IPS DF 19.7 (cell line): Measurements from ENCODE around the gene KCNJ3.

Experiments
- DNase-seq: peaks from one replicate; pipeline ENCODE4 v3.0.0-alpha.2; 2013; ENCODE audit warnings: low read depth, low spot score

The KCNJ3 gene

GRCh38 chr2:154706660-154707059, 8.2 kb downstream of the KCNJ3 start:
- DNase-seq, result no peak

DNA sequence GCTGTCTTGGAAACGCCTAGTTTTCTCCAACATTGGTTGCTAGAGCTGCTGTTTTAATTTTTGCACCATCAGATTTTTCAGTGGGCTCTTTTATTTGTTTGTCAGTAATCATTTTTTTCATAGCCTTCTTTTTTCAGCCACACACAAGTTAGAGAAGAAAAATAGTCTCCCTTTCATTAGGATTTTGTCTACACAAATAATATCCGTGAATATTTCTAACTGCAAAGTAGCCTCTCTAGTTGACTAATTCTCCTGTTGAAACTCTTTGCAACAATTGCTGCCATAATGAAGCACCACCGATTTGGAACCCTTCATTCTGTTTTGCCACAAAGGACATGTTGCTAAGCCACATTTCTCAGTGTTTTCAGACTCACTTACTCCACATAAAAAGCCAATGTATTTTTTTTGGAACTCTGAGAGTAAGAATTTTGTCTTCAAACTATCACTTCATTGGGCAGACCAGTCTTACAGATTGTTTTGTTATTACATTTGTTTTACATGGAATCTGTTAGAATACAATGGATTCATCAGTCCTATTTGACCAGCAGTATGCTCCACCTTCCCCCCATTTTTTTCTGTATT, 9.6 kb downstream of the KCNJ3 start:
- no peak for DNase-seq

- DNase-seq, result no peak
Measured at GRCh38 chr2:154709215-154709614, 10.7 kb downstream of the KCNJ3 start.

- no peak for DNase-seq
Measured at GRCh38 chr2:154710078-154710477, 11.6 kb downstream of the KCNJ3 start.

DNA sequence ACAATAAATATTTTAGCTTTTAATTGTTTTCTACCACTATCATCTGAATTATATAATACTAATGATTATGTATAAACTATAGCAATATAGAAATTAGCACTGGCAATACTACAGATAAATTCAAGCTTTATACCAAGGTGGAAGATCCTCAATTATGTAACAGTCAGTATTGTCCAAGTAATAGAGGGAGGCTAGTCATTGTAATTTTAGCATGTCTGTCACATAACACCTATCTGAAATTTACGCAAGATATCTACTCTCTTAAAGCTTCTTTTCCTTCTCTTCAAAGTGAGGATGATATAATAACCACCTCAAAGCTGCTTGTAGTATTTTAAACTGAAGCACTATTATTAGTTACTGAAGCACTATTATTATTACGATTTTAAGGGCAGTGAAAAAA, 12.2 kb downstream of the KCNJ3 start:
- no peak for DNase-seq

- no peak for DNase-seq
Measured at GRCh38 chr2:154713675-154714074, 15.2 kb downstream of the KCNJ3 start.

DNA sequence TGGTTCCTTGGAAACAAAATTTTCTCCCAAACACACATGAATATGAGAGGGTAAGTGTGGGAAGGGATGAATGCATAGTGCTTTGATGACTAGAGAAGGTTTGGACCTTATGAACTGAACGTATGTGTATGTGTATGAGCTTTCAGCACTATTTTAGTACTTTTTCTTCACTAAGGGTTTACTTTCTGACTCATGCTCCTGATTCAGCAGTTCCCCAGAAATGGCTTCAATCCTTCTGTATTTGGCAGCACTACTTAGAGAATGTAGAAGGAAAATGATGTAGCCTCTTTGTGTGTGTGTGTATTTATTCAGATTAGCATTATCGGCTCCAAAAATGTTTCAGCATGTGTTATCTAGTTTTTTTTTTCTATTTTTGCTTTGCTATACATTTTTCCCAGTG, 22.2 kb downstream of the KCNJ3 start:
- no peak for DNase-seq

DNA sequence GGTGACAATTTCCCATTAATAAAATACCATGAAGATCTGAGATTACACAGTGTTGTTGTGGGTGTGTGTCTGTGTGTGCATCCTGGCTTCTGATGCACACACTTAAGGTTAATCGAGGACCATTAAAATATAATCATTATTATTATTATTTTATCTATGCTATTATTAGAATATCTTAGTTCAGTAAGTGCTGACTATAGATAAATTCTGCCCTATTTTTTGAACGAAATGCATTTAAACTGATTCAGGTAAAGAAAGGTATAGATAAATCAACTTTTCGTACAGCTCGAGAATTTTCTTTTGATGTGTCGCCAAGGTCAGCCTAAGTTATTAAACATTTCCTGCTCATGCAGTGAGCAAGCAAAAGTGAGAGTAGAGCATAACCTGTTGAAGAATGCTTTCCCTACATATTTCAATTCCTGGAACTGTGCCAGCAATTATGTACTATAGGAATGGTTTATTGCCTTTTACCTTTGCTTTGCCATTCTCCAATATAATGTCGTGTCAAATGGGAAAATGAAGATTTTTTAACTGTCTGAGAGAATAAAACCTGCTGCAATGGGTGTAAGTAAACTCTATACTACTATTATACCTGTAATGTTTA, 25.8 kb downstream of the KCNJ3 start:
- no peak for DNase-seq

- no peak for DNase-seq
Measured at GRCh38 chr2:154740361-154740760, 41.9 kb downstream of the KCNJ3 start.

GRCh38 chr2:154758871-154759270, 60.4 kb downstream of the KCNJ3 start:
- DNase-seq, result no peak

- DNase-seq, result peak; percentile 12
Measured at GRCh38 chr2:154762638-154763037, 64.1 kb downstream of the KCNJ3 start.

- DNase-seq, result no peak
Measured at GRCh38 chr2:154771664-154772284, 73.3 kb downstream of the KCNJ3 start.

DNA sequence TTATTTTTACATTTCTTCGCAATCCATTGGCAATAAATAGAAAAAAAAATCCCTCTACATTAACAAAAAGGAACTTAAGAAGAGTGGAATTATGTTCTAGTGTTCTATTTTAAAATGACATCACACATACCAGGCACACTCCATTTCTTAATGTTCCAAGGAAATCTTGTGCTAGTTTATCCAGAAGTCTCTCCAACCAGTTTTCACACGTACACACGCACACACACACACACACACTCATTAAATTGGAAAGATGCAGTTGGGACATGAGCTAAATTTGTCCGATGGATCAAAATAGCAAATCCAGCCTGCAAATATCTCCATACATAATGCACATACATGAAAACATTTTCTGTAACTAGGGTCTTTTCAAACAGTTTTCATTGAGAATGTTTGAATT, 78.3 kb downstream of the KCNJ3 start:
- DNase-seq, result no peak

DNA sequence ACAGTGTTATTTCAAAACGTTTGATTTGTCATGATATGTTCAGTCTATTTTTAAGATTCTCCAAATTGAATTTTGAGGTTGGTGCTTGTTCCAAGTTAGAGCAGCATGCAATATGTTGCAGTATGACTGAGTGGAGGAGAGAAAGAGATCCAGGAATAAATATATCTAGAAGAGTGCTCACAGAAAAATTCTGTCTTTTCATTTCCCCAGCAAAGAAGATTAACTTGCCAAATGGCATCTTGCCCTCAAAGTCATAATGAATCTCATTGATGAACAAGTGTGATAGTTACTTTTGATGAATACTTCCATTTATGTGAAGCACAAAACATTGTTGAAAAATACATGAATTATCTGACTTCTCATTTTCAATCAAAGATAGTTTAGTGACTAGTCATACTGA, 95.9 kb downstream of the KCNJ3 start:
- DNase-seq, result no peak

DNA sequence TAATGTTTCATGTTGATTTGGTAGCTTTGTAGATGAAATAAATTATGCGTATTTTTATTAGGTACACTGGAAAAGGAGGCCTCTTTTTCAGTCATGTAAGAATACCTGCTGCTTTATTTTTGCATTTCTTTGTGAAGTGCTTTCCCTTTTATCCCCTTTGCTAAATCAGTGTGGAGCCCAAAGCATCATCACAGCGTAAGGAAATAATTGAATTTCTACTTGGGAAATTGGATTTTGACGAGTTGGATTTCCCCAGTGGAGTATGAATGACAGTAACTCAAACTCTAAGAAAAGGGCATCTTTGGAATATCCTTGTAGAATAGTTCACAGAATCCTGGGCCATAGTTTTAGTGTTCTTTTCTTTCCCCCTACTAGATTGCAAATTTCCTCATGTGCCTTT, 97.2 kb downstream of the KCNJ3 start:
- no peak for DNase-seq

- no peak for DNase-seq
Measured at GRCh38 chr2:154804451-154804850, 106.0 kb downstream of the KCNJ3 start.

DNA sequence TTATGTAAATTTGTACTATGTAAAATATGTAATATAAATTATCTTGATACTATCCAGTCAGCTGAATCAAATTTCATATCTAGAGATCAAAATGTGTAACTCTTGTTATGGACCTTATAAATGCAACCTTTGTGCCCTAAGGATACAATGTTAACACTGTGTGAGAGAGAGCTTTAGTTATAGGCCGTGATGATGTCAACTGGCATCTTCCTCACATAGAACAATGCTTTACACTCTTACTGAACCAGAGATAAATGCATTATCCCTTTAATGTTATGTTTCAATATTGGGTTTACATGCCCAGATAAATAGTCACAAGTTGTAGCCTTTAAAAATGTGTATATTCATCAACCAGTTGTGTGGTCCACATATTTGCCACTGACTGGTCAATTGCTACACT, 115.1 kb downstream of the KCNJ3 start:
- DNase-seq, result no peak

GRCh38 chr2:154814856-154815255, 116.4 kb downstream of the KCNJ3 start:
- DNase-seq, result no peak

- DNase-seq, result no peak
Measured at GRCh38 chr2:154825358-154825757, 126.9 kb downstream of the KCNJ3 start.

DNA sequence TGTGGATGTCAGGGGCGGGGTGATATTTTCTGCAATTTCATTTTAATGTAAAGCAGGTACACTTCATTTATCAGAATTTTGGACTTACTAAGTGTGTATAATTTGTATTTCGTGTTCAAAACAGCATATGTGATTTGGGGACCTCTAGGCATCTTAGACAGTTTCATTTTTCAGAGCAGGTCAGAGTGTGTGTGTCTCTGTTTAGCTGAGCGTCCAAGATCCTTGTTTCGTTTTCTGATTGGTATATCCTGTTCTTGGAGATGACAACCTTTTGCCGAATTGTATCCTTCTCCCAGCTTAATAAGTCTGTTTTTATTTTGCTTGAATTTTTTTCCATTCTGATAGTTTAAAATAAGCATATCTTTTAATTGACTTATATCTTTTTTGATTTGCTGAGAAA, 128.3 kb downstream of the KCNJ3 start:
- no peak for DNase-seq

GRCh38 chr2:154827286-154827685, 128.8 kb downstream of the KCNJ3 start:
- no peak for DNase-seq

DNA sequence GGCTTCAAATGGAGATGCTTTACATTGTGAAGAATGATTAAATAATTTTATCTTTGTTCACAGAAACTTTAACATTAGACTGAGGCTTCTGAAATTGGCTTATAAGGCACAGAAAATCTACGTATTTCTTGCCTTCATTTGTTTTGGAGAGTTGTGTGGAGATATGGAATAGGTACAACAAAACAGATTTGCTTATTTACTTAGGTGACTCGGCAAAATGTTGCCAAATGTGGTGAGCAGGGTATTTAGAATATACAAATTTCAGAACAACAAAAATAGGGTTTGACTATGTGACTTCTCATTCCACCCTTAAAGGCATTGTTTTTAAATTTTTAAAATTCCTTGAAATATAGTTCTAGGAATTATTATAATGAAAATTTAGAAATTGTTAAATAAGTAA, 134.2 kb downstream of the KCNJ3 start:
- no peak for DNase-seq

- no peak for DNase-seq
Measured at GRCh38 chr2:154836632-154837031, 138.1 kb downstream of the KCNJ3 start.

- DNase-seq, result no peak
Measured at GRCh38 chr2:154837035-154837434, 138.5 kb downstream of the KCNJ3 start.
